Measurements from ENCODE around the gene ALDH16A1. TPM values are rescaled to one million over a fixed set of nuclear protein-coding genes. Genes with fewer than 3 reads are reported as not detected.

The ALDH16A1 gene
- total RNA-seq, 1 experiment from 2014 or later = 40.9 TPM

DNA sequence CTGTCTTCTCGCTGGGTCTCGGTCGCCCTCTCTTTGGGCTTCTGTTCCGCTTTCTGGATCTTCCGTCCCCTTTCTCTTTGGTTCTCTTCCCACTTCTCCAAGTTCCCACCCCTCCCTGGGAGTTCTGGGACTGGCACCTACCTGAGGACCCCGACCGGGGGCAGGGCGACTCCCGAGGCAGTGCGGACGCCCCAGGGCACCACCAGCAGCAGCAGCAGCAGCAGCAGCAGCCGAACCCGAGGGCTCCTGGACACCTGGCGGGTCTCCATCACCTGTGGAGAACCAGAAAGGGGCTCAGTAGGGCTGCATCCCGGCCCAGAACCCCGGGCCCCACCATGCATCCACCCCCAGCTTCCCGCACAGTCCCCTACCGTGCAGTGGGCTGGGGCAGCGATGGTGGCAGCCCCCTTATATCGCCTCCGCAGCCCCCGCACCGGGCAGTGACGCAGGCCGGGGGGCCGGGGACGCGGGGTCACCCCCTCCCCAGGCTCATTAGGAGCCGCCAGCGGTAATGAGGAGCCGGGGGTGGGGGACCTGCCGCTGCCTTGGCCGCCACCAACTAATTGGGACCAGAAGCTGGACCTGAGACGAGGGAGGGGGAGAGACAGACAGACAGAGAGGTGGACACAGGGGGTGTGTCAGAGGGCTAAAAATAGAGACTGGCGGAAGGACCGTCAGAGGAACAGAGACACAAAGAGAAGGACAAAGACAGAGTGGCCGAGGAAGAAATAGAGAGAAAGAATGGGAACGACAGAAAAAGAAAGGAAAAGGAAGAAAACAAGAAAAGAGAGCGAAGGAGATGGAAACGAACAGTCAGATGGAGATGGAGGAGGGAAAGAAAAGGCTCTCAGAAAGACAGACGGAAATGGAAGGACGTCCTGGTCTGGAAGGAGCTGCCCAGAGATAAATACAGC is 29.7 kb upstream of the ALDH16A1 start, which contains the start of gene PTH2:
Gene PTH2, minus strand, starts transcription at position 371 of the 914 bp plus-strand sequence. Its CDS starts 102 bp downstream, at position 269.
- DNase-seq = no peak
- no peaks in the 10 kb centered on the region for H3K79me2 ChIP-seq (ENCODE audit: low read depth)
- BruUV-seq (replicated peaks) = no TSS peak
- H3K4me3 ChIP-seq = no peak within 1 kb of the TSS
- peaks cover 98% of the 10 kb centered on the region for H3K27me3 ChIP-seq (ENCODE audit: insufficient read depth, low read depth)
- POLR2A ChIA-PET (ENCODE audit: unreplicated experiment) = no interaction called here
- no peak for TF ChIP-seq EZH2 (IDR thresholded peaks at IDR 0.05; ENCODE audit: low read depth)
- TF ChIP-seq, protein P1, sequence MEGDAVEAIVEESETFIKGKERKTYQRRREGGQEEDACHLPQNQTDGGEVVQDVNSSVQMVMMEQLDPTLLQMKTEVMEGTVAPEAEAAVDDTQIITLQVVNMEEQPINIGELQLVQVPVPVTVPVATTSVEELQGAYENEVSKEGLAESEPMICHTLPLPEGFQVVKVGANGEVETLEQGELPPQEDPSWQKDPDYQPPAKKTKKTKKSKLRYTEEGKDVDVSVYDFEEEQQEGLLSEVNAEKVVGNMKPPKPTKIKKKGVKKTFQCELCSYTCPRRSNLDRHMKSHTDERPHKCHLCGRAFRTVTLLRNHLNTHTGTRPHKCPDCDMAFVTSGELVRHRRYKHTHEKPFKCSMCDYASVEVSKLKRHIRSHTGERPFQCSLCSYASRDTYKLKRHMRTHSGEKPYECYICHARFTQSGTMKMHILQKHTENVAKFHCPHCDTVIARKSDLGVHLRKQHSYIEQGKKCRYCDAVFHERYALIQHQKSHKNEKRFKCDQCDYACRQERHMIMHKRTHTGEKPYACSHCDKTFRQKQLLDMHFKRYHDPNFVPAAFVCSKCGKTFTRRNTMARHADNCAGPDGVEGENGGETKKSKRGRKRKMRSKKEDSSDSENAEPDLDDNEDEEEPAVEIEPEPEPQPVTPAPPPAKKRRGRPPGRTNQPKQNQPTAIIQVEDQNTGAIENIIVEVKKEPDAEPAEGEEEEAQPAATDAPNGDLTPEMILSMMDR (conservative IDR thresholded peaks at IDR 0.05) = no peak
- no peak within 1 kb of the TSS for H3K4me2 ChIP-seq
- intact Hi-C loops (cut with micrococcal nuclease; ENCODE audit: unreplicated experiment) = no loop called here
- no peaks in the 10 kb centered on the region for H3F3A ChIP-seq (ENCODE audit: insufficient read depth, low read depth)
- CTCF ChIA-PET = interaction anchor here (0.6 kb wide), 1 partner anchor 95 kb away, joined by 4 read pairs; no protein-coding TSS in a partner anchor
- H4K20me1 ChIP-seq (ENCODE audit: insufficient read depth) = no peaks in the 10 kb centered on the region
- H3K27ac ChIP-seq = no peak within 1 kb of the TSS
- no peak within 1 kb of the TSS for H2AFZ ChIP-seq
- H3K9me3 ChIP-seq (ENCODE audit: insufficient read depth, low read depth) = no peaks in the 10 kb centered on the region
- H3K4me1 ChIP-seq (replicated peaks; ENCODE audit: insufficient read depth) = no peaks in the 10 kb centered on the region
- H3K9me2 ChIP-seq (ENCODE audit: insufficient read depth) = no peaks in the 10 kb centered on the region
- no peaks in the 10 kb centered on the region for H3K36me3 ChIP-seq (ENCODE audit: low read depth)

DNA sequence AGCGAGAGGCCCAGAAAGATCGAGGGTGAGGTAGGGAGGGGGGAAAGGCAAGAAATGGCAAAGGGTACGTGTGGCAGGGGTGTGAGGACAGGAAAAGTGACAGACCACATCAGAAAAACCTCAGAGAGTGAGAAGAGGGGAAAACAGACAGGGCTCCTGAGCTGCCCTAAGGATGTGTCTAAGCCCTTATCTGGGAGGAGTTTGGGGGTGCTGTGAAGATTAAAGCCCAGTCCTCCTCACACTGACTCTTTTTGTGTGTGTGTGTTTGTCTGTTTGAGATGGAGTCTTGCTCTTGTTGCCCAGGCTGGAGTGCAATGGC is 29.1 kb upstream of the ALDH16A1 start:
- Histone ChIP-seq H3F3A (ENCODE audit: insufficient read depth, low read depth) (no peaks in the 10 kb centered on the region), H3K79me2 (ENCODE audit: low read depth) (no peaks in the 10 kb centered on the region), H3K36me3 (ENCODE audit: low read depth) (no peaks in the 10 kb centered on the region), H3K4me1 (replicated peaks; ENCODE audit: insufficient read depth) (no peaks in the 10 kb centered on the region), H4K20me1 (ENCODE audit: insufficient read depth) (no peaks in the 10 kb centered on the region), H3K4me3 (no peak overlapping the region), H3K27ac (no peak overlapping the region), H3K4me2 (no peak overlapping the region), H3K27me3 (ENCODE audit: insufficient read depth, low read depth) (peaks cover 98% of the 10 kb centered on the region), H3K9me3 (ENCODE audit: insufficient read depth, low read depth) (no peaks in the 10 kb centered on the region), H3K9me2 (ENCODE audit: insufficient read depth) (no peaks in the 10 kb centered on the region), H2AFZ (no peak overlapping the region)
- intact Hi-C loops (cut with micrococcal nuclease; ENCODE audit: unreplicated experiment) = no loop called here
- TF ChIP-seq, protein P1 (conservative IDR thresholded peaks at IDR 0.05) = no peak
- no peak for TF ChIP-seq EZH2 (IDR thresholded peaks at IDR 0.05; ENCODE audit: low read depth)
- CTCF ChIA-PET = interaction anchor here (0.6 kb wide), 1 partner anchor 96 kb away, joined by 4 read pairs; no protein-coding TSS in a partner anchor
- DNase-seq = no peak
- BruUV-seq (replicated peaks) = no TSS peak
- POLR2A ChIA-PET (ENCODE audit: unreplicated experiment) = no interaction called here

DNA sequence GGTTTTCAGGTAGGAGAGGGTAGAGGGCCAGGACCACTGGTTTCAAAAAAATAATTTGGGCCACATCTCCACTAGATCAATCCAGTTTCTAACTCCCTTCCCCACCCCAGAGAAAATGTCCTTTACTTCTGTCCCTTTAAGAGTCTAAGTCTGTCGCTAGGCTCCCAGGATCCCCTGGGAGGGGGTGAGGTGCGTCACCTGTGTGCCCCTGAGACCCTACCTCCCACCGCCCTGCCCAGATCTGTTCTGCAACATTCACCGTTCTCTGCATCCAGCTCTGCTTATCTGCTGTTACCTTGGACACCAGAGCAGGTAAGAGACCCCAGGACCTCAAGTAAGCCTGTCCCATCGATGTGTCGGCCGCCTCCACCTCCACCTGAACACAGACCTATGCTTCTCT is 27.8 kb upstream of the ALDH16A1 start, which contains the start of gene GFY:
Gene GFY, plus strand, starts transcription at position 211 of the 400 bp plus-strand sequence. CDS start 1,043 bp downstream, outside the sequence.
- no peaks in the 10 kb centered on the region for H3K4me1 ChIP-seq (replicated peaks; ENCODE audit: insufficient read depth)
- H3K9me3 ChIP-seq (ENCODE audit: insufficient read depth, low read depth) = no peaks in the 10 kb centered on the region
- TF ChIP-seq, protein P1 (conservative IDR thresholded peaks at IDR 0.05) = no peak
- TF ChIP-seq EZH2 (IDR thresholded peaks at IDR 0.05; ENCODE audit: low read depth) = no peak
- ChIA-PET CTCF (interaction anchor here (0.6 to 0.7 kb wide), 4 partner anchors 18 to 121 kb away, joined by 4 to 5 read pairs (median 4); no protein-coding TSS in a partner anchor), POLR2A (ENCODE audit: unreplicated experiment) (interaction anchor here (0.6 kb wide), 2 partner anchors 9 to 1444 kb away, joined by 3 to 4 read pairs; no protein-coding TSS in a partner anchor)
- DNase-seq = no peak
- H3K4me3 ChIP-seq = no peak within 1 kb of the TSS
- BruUV-seq (replicated peaks) = no TSS peak
- H3K27ac ChIP-seq = no peak within 1 kb of the TSS
- peaks cover 98% of the 10 kb centered on the region for H3K27me3 ChIP-seq (ENCODE audit: insufficient read depth, low read depth)
- H3K9me2 ChIP-seq (ENCODE audit: insufficient read depth) = no peaks in the 10 kb centered on the region
- H2AFZ ChIP-seq = no peak within 1 kb of the TSS
- no peaks in the 10 kb centered on the region for H4K20me1 ChIP-seq (ENCODE audit: insufficient read depth)
- H3K79me2 ChIP-seq (ENCODE audit: low read depth) = no peaks in the 10 kb centered on the region
- H3K4me2 ChIP-seq = no peak within 1 kb of the TSS
- intact Hi-C loops (cut with micrococcal nuclease; ENCODE audit: unreplicated experiment) = no loop called here
- H3K36me3 ChIP-seq (ENCODE audit: low read depth) = no peaks in the 10 kb centered on the region
- H3F3A ChIP-seq (ENCODE audit: insufficient read depth, low read depth) = no peaks in the 10 kb centered on the region
